GM21786 (cell line): ENCODE results near the gene HDAC11.

Source experiments
- ATAC-seq: cut with Tn5 transposase; IDR thresholded peaks from one replicate; pipeline ENCODE4 v1.9.1; 2021; ENCODE audit not compliant: unreplicated experiment

HDAC11 gene

DNA sequence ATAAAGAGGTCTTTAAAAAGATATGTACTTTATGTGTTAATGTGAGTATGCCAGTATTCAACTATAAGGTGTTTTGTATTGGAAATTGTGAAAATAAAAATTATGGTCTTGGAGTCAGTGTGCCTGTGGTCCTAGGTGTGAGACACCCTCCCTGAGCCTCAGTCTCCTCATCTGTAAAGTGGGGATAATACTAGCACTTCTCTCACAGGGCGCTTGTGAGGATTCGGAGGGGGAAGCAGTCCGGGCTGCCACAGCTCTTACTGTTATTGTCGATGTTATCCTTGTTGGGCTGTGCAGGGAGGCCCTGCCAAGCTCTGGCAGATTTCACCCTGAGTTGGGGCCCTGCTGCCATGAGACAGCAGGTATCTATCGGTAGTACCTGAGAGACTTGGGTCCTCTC is 42.1 kb downstream of the HDAC11 start:
- ATAC-seq, result no peak

DNA sequence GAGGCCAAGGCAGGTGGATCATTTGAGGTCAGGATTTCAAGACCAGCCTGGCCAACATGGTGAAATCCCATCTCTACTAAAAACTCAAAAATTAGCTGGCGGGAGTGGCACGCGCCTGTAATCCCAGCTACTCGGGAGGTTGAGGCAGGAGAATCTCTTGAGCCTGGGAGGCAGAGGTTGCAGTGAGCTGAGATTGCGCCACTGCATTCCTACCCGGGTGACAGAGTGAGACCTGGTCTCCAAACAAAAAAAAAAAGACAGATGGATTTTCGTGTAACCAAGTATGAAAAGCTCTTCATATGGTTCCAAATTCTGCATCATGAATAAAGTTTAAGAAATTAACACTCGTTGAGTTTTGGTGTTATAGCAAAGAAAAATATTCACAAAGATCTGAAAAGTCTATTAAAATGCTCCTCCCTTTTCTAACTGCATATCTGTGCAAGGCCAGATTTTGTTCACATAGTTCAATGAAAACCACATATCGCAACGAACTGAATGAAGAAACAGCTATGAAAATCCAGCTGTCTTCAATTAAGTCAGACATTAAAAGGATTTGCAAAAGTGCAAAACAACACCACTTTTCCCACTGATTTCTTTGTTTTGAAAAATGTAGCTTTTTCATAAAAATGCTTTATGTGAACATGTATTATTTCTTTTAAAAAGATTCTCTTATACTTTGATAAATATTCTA is 45.0 kb downstream of the HDAC11 start:
- no peak for ATAC-seq

DNA sequence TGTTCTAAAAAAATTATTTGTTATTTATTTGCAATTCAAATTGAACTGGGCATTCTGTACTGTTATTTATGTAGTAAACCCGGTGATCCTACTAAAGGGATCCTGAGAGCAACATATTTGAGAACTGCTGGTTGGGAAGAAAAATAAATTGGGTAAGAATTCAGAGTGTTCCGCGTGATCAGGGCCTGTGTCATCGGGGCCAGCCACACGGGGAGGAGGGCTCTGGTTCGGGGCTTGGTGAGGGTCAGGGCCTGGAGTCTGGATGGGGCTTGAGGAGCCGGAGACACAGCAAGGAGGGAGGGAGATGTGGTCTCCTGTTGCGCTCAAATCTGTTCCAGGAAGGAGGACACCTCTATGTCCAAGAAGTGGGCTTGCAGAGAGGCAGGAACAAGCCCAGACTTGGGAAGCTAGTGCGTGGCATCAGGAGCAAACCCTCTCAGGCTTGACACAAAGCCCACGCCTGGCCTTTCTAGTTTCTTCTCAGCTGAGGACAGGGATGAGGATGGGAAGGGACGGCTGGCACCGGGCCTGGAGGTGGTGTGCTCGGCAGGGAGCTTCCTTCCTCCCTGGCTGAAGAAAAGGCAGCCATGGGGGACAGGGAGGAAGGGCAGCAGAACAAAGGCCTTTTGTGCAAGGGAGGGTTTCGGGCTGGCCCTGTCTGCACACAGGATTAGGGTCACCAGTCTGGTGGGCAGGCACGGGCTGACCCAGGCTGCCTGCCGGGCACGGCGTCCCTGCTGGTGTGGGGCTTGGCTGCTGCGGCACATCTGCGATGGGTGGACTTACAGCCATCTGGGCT is 45.9 kb downstream of the HDAC11 start:
- no peak for ATAC-seq

DNA sequence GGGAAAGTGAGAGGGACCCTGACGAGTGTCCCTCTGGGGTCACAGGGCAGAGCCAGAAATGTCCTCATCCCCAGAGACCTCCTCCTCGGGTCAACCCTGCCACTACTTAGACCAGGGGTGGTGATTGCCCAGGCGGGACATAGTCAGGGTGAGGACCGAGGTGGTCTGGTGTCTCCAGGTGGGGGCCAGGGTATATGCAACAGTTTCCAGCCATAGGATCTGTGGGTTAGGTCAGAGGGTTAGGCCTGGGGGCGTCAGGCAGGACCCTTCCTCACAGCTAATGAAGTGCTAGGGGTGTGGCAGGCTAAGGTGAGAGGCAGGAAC is 46.5 kb downstream of the HDAC11 start:
- no peak for ATAC-seq

GRCh38 chr3:13528217-13528867 is 48.2 kb downstream of the HDAC11 start:
- ATAC-seq, result no peak

- ATAC-seq, result no peak
Observed at GRCh38 chr3:13529196-13530112, 49.3 kb downstream of the HDAC11 start.

DNA sequence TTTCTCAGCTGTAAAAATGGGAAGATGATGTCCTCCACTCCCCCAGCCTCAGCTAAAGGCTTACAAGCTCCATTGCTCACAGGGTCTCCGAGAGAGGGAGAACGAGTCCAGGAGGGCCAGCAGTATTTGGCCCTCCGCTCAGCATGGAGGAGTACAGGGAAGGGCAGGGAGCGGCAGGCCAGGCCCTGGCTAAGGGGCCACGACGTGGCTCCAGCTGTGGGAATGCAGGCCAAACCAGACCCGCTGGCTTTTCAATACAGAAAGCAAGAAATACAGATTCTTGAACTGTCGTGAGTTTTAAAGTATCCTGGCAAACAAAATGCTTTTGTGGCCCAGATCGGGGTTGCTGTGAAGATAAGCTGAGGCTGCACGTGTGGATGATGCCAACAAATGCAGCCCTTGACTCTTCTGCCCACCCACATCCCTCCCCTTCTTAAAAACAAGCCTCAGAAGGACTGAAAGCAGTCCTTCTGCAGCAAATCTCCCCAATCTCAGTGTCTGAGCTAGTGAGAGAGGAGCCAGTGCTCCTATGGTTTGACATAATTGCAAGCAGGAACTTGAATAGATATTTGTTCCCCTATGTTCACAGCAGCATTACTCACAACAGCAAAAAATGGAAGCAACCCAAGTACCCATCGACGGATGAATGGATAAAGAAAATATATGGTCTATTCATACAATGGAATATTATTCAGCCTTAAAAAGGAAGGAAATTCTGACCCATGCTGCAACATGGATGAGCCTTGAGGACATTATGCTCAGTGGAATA is 50.3 kb downstream of the HDAC11 start:
- ATAC-seq, result no peak

- ATAC-seq, result no peak
Observed at GRCh38 chr3:13532085-13532484, 52.0 kb downstream of the HDAC11 start.

DNA sequence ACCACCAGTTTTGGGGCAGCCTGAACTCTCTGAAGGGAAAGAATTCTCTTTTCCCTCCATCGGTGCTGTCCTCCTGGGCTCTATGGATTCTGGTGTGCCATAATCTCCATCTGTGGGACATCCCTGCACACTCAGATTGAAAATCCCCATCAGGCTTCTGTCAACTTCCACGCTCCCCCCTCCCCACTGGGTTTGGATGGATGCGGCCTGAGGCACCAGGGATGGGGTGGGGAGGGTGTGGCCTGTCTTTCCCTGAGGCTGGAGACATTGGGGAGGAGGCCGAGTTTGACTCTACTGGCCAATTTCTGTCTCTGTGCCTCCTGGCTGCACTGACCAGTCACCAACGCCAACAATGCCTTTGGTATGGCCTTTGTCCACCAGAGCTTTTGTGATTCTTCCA is 52.5 kb downstream of the HDAC11 start:
- no peak for ATAC-seq

DNA sequence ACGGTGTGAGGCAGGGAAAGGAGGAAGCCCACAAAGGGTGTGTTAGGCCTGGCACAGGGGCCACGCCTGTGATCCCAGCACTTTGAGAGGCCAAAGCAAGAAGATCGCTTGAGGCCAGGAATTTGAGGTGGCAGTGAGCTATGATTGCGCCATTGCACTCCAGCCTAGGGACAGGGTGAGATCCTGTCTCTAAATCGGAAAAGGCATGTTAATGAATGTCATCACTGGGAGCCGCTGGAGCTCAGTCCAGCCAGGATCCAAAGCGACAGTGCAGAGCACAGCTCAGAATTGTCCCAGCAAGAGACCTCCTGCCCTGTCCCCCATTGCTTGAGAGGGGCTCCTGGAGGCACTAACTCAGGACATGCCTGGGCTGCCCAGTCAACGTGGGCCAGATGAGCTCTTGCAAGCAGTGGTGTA is 53.8 kb downstream of the HDAC11 start:
- ATAC-seq, result no peak

DNA sequence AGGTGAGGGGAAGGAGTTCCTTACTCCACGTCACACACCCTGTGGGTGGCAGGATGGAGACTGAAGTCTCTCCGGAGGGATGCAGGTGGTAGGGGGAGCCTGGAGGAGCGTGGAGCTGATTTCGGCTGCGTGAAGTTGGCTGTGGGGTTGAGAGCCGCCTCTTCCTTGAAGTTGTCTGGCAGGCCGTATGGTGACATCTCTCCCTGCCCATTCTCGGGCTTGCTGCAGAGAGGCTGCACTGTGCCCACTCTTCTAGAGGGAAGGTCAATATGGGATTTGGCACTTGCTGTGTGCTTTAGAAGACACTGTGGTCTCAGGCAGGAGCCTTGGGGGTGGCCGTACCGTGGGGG is 55.4 kb downstream of the HDAC11 start:
- no peak for ATAC-seq

GRCh38 chr3:13535905-13536304 is 55.8 kb downstream of the HDAC11 start:
- ATAC-seq, result no peak

- ATAC-seq, result no peak
Observed at GRCh38 chr3:13536432-13536831, 56.3 kb downstream of the HDAC11 start.

GRCh38 chr3:13536832-13537231 is 56.7 kb downstream of the HDAC11 start:
- no peak for ATAC-seq

DNA sequence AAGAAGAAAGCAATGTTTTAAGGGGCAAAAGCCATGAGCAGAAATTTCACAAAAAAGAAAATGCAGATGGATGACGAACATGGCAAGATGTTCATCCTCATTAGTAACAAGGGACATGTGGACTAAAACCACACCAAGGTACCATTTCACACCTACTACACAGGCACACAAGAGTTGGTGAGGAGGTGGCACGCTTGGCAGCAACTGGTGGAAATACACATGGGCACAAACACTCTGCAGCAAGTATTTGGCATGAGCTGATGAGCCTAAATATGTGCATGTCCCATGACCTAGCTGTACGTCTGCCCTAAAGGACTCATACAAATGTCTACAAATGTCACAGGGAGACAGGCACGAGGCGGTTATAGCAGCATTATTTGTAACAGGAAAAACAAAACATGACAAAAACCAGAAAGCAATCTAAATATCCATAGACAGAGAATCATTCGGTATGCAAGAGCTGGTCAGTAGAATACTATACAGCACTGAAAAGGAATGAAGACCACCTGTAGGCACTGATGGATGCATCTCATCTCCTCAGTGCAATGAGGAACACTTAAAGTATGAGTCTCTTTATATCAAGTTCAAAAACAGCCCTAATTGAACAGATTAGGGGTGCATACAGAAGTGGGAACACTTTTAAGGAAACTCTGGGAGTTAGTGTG is 57.3 kb downstream of the HDAC11 start:
- ATAC-seq, result no peak

- ATAC-seq, result no peak
Observed at GRCh38 chr3:13537909-13538296, 57.8 kb downstream of the HDAC11 start.

- ATAC-seq, result no peak
Observed at GRCh38 chr3:13538520-13539291, 58.6 kb downstream of the HDAC11 start.

DNA sequence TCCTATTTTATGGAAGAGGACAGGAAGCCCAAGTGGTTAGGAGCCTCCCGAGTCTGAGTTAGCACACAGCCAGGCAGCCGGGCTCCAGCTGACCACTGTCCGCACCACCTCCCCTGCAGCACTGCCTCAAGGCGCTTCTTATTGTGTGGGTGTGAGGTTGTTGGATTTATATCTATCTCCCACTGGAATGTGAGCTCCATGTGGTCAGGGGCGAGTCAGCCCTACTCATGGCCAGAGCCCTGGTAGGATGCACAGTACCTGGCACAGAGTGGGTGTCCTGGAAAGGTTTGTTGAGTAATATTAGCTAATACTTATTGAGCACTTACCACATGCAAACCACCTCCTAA is 59.2 kb downstream of the HDAC11 start:
- ATAC-seq, result no peak

GRCh38 chr3:13539671-13540070 is 59.6 kb downstream of the HDAC11 start:
- no peak for ATAC-seq
